ENCODE measurements around the gene AQP12B. TPM values are rescaled to one million over a fixed set of nuclear protein-coding genes. Genes with fewer than 3 reads are reported as not detected.
A peak's percentile ranks its signal among the peaks of the same experiment; 100 is the strongest.
"Not testable (repeated sequence)": the region's sequence is repeated elsewhere in the genome, so short reads cannot be mapped to it uniquely, and the experiment has no call there.

The AQP12B gene
- total RNA-seq, 6 experiments from 2014 or later = not detected

DNA sequence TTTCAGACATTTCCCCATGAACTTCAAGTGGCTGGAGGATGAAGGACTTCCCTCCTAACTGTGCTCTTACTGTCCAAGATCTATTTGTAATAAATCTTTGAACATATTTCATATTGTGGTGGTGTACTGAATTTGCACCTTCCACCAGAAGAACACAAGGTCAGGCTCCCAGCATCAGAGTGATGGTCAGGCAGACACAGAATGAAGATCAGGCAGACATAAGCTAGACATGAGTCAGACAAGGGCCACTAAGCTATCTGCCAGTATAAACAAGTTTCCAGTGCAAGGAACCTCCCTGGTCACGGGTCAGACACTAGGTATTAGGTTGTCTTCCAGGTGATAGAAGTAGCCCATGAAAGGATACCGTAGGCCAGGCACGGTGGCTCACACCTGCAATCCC lies 20.0 kb downstream of the AQP12B start:
- no peak for DNase-seq
- TF ChIP-seq CTCF (IDR thresholded peaks at IDR 0.05) = no peak
- TF ChIP-seq POLR2A (IDR thresholded peaks at IDR 0.05) = no peak
- WGBS (ENCODE audit: insufficient coverage, low coverage, low lambda C conversion rate, missing lambda C conversion rate) = no CpG with 5 or more reads among the region's 3 CpGs
- Histone ChIP-seq H3K27me3 (no peaks in the 10 kb centered on the region), H3K9me3 (peaks cover 0 to 4% (median 0%) of the 10 kb centered on the region in 4 donors), H3K4me1 (no peaks in the 10 kb centered on the region), H3K4me3 (no peak overlapping the region), H3K27ac (no peak overlapping the region), H3K36me3 (no peaks in the 10 kb centered on the region)
- ATAC-seq = no peak
- intact Hi-C loops (cut with DNase I) = no loop called here

DNA sequence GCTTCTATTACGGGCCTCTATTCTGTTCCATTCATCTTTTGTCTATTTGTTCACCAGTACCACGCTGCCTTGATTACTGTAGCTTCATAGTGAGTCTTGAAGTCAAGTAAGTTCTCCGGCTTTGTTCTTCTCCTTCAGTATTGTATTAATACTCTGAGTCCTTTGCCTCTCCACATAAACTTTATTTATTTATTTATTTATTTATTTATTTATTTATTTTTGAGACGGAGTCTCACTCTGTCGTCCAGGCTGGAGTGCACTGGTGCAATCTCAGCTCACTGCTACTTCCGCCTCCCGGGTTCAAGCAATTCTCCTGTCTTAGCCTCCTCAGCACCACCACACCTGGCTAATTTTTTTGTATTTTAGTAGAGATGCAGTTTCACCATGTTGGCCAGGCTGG lies 22.8 kb downstream of the AQP12B start:
- intact Hi-C loops (cut with DNase I) = not testable (repeated sequence)

DNA sequence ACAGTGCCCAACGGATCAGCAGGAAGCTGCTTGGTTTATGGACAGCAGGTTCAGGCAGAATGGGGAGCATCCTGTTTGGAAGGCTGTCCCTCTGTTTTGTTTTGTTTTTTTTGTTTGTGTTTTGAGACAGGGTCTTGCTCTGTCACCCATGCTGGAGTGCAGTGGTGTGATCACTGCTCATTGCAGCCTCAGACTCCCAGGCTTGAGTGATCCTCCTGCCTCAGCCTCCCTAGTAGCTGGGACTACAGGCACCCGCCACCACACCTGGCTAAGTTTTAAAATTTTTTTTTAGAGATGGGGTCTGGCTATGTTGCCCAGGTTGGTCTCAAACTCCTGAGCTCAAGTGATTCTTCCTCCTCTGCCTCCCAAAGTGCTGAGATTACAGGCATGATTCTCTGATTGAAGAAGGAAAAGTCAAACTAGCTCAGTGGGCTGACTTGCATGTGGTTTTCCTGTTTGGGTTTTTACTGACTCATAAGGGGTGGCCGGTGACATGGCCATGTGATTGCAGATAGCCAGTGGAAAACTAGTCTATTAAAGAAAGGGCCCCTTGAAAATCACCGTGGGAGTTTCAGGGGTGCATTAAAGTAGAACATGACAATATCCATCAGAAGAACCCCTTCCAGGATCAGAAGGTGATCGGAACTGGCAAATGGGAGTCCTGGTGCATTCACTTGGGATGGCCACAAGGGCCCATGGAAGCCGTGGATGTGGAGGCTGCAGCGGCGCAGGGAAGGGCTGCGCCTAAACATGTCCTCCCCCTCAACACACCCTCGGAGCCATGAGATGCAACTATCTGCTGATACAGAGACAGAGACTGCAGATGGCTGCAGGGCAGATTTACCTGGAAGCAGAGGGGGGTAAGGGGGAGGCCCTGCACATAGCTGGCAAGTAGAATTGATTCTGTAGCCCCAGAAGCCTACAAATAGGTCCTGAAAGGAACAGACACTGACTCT lies 26.5 kb downstream of the AQP12B start:
- Histone ChIP-seq H3K27me3 (no peaks in the 10 kb centered on the region), H3K4me3 (no peak overlapping the region), H3K4me1 (no peaks in the 10 kb centered on the region), H3K27ac (no peak overlapping the region), H3K9me3 (no peaks in the 10 kb centered on the region), H3K36me3 (no peaks in the 10 kb centered on the region)
- ATAC-seq (no peak), DNase-seq (no peak)
- intact Hi-C loops (cut with DNase I) = no loop called here
- WGBS (ENCODE audit: insufficient coverage, low coverage, low lambda C conversion rate, missing lambda C conversion rate) = 52% methylated on average over 10 of the region's 10 CpGs
- TF ChIP-seq POLR2A (IDR thresholded peaks at IDR 0.05) = no peak
- no peak for TF ChIP-seq CTCF (IDR thresholded peaks at IDR 0.05)

More for the DNA sequence above, 22.8 kb downstream of the AQP12B start:
- H3K9me3 ChIP-seq, H3K4me1 ChIP-seq, H3K36me3 ChIP-seq, ATAC-seq, H3K27me3 ChIP-seq, DNase-seq, H3K4me3 ChIP-seq, H3K27ac ChIP-seq: not testable (repeated sequence)
- 69% methylated on average over 6 of the region's 7 CpGs for whole genome bisulfite sequencing (ENCODE audit: insufficient coverage, low coverage, low lambda C conversion rate, missing lambda C conversion rate)

- Histone ChIP-seq H3K4me1 (no peaks in the 10 kb centered on the region), H3K27ac (no peak overlapping the region), H3K36me3 (no peaks in the 10 kb centered on the region), H3K9me3 (no peaks in the 10 kb centered on the region), H3K27me3 (no peaks in the 10 kb centered on the region), H3K4me3 (no peak overlapping the region)
- DNase-seq (no peak), ATAC-seq (no peak)
- intact Hi-C loops (cut with DNase I) = no loop called here
- 78% methylated on average over 1 of the region's 3 CpGs for WGBS (ENCODE audit: insufficient coverage, low coverage, low lambda C conversion rate, missing lambda C conversion rate)
- TF ChIP-seq POLR2A (IDR thresholded peaks at IDR 0.05) = no peak
- no peak for TF ChIP-seq CTCF (IDR thresholded peaks at IDR 0.05)
Observed at GRCh38 chr2:240651185-240651584, 31.5 kb downstream of the AQP12B start.

DNA sequence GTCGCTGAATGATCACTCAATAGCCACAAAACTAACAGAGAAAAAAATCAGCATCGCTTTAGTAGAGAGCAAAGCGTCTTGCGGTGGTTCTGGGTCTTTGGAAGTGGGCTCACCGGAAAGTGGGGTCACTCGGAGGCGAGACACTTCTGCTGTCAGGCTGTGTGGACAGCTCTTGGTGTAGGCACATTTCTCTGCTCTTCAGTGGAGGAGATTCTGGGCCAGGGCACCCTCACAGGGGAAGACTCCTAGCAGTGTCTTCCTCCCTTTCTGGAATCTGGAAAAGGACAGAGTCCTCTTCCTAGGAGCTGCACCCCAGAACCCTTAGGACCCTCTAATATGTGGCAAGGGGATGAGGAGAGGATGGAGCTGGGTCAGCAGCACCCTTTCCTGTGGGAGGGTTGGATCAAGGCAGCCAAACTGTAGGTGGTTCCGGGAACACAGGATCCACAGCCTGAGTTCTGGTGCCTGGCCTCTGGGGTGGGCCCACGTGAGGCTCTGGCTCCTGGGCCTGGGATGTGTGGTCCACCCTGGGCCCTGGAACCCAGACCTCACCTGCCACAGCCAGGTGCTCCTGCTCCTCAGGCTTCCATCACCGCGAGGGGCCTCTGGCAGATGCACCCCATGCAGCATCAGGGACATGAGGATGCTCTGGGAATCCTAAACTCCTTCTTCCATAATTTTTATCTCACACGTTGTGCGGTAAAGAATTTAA lies 32.3 kb downstream of the AQP12B start:
- intact Hi-C loops (cut with DNase I) = no loop called here
- H3K36me3 ChIP-seq = no peaks in the 10 kb centered on the region
- TF ChIP-seq CTCF (IDR thresholded peaks at IDR 0.05) (no peak), POLR2A (IDR thresholded peaks at IDR 0.05) (no peak)
- DNase-seq (no peak), ATAC-seq (peak in 1 of 4 donors; percentile 14)
- no peaks in the 10 kb centered on the region for H3K27me3 ChIP-seq
- H3K9me3 ChIP-seq = no peaks in the 10 kb centered on the region
- no peaks in the 10 kb centered on the region for H3K4me1 ChIP-seq
- no peak overlapping the region for H3K27ac ChIP-seq
- 61% methylated on average over 9 of the region's 13 CpGs for WGBS (ENCODE audit: insufficient coverage, low coverage, low lambda C conversion rate, missing lambda C conversion rate)
- no peak overlapping the region for H3K4me3 ChIP-seq

Measured in right lobe of liver (tissue), 6 donors.